ENCODE measurements around the gene IFFO2.
"Not testable (repeated sequence)": the region's sequence is repeated elsewhere in the genome, so short reads cannot be mapped to it uniquely, and the experiment has no call there.

The IFFO2 gene

DNA sequence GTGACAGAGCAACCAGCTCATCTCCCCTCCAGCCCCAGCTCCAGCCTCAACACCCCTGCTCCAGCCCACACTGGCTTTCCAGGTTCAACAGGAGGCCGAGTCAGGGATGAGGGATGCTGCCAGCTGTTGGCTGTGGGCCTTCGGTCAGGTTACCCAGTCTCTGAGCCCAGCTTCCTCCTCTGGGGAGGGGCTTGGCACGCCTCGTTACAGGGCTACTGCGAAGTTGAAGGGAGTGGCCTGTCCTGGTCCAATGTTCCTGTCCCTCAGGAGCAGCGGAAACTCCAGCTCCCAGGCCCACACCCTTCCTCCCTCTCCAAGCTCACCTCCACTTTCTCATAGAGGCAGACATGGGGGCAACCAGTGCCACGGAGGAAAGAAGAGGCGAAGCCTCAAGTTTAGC lies 81.9 kb downstream of the IFFO2 start:
- DNase-seq (ENCODE audit: low read depth in 2 of 2): no peak

DNA sequence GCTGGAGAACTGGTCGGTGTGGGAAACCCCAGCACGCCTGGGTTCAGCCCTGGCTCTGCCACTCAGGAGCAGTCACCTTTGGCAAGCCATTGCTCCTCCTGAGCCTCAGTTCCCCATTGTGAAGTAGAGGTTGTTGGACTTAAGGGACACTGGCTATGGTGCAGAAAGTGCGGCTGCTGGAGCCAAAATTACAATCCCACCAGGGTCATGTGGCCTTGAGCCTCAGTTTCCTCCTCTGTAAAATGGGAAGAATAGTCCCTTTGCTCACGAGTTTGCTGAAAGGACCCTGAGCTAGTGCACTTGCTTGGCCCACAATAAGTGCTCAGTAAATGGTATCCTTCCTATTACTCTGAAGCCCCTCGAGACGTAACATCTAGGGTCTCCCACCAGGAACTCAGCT lies 82.4 kb downstream of the IFFO2 start:
- no peak for DNase-seq (ENCODE audit: low read depth in 2 of 2)

DNA sequence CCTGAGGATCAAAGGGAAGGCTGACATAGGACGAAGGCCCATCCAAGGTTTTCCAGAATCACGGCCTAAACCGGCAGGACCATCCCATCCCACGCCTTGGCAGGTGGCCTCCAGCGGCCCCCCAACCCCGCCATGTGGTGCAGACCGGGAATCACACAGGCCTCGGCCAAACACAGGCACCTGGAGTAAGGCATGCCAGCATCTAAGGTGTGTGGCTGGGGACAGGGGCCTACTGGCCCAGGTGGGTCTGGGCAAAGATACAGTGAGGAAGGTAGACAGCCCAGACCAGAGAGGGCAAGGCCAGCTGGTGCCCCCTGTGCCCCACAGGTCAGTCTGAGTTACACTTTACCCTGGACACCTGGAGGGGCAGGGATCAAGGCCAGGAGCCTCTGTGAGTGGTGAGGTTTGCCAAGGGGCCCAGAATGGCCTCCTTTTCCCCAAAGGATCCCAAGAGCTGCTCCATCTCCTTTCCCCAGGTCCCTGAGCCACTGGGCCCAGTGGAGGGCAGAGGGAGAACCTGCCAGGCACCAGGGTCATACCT lies 84.3 kb downstream of the IFFO2 start:
- no peak for DNase-seq (ENCODE audit: low read depth in 2 of 2)

DNA sequence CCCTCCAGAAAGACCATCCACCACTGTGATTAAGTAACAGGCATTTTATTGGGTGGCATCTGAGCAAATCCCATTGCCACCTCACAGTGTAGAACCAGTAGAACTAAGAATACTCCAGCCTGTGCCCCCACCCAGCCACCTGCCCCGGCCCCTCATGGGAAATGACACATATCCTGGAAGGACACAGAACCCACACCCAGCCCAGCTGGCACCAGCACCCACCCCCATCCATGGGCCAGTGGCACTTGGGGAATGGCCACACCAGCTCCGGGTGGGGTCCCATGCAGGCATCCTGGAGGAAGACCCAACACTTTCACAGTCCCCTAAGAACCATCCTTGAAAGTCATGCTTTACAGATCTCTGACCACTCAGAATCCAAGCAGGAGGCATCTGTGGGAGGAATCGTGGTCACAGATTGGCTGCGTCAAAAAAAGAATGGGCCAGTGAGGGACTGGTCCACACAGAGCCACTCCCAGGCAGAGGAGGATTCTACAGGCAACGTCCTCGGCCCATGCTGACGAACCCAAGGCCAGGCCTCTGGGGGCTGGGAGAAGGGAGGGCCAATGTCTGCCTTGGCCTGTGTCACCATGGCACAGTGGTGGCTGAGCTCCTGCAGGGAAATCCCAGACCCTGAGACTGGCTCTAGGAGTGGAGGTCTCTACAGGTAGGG lies 84.9 kb downstream of the IFFO2 start:
- DNase-seq (ENCODE audit: low read depth in 2 of 2): no peak

DNA sequence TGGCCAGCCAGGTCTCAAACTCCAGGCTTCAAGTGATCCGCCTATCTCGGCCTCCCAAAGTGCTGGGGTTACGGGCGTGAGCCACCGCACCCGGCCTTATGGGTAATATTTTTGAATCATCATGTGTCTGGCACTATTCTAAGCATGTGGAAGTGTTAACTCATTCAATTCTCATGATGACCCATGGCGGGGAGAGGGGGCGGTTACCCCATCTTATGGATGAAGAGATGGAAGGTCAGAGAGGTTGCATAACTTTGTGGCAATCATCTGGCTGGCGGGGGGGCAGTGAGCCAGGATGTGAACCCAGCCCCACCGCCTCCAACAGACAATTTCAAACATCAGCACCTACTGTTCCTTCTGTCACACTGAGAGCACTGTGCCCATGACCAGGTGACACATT lies 85.5 kb downstream of the IFFO2 start:
- DNase-seq (ENCODE audit: low read depth in 2 of 2): no peak

DNA sequence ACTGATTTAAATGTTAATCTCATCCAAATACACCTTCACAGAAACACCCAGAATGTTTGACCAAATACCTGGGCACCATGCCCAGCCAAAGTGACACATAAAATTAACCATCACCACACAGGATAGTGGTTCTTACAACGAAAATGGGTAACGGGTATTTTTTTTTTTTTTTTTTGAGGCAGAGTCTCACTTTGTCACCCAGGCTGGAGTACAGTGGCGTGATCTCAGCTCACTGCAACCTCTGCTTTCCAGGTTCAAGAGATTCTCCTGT lies 85.9 kb downstream of the IFFO2 start:
- not testable (repeated sequence) for DNase-seq (ENCODE audit: low read depth in 2 of 2)

GRCh38 chr1:18869847-18870594 lies 86.5 kb downstream of the IFFO2 start:
- DNase-seq (ENCODE audit: low read depth in 2 of 2): no peak

- no peak for DNase-seq (ENCODE audit: low read depth in 2 of 2)
Observed at GRCh38 chr1:18868801-18869424, 87.6 kb downstream of the IFFO2 start.

GRCh38 chr1:18868354-18868753 lies 88.1 kb downstream of the IFFO2 start:
- DNase-seq (ENCODE audit: low read depth in 2 of 2): no peak

GRCh38 chr1:18866846-18867245 lies 89.6 kb downstream of the IFFO2 start:
- DNase-seq (ENCODE audit: low read depth in 2 of 2): no peak

DNA sequence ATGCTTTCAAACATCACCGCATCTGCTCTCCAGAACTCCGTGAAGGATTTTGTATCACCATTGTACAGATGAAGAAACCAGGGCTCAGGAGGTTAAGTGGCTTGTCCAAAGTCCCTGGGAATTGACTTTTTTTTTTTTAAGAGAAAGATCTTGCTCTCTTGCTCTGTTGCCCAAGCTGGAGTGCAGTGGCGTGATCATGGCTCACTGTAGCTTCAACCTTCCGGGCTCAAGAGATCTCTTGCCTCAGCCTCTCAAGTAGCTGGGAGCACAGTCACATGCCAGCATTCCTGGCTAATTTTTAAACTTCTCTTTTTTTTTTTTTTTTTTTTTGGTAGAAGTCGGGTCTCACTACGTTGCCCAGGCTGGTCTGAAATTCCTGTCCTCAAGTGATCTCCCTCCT lies 90.2 kb downstream of the IFFO2 start:
- DNase-seq (ENCODE audit: low read depth in 2 of 2): no peak

DNA sequence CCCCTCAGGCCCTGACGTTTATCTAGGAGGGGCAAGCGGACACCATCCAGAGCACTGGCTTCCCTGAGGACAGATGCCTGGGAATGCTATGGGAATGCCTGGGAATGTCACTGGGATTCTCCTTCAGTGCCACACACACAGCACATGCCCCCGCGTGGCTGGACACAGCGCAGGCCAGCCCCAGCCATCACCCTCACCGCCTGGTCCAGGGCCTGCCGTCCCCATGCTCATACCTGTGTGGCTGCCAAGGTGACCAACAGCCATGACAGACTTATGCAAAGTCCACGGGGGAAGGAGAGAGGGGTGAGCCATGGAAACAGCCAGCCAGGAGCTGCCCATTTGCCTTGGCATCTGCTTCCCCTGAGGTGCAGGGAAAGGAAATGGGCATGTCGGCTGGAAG lies 91.3 kb downstream of the IFFO2 start:
- no peak for DNase-seq (ENCODE audit: low read depth in 2 of 2)

GRCh38 chr1:18861590-18861989 lies 94.9 kb downstream of the IFFO2 start:
- DNase-seq (ENCODE audit: low read depth in 2 of 2): no peak

DNA sequence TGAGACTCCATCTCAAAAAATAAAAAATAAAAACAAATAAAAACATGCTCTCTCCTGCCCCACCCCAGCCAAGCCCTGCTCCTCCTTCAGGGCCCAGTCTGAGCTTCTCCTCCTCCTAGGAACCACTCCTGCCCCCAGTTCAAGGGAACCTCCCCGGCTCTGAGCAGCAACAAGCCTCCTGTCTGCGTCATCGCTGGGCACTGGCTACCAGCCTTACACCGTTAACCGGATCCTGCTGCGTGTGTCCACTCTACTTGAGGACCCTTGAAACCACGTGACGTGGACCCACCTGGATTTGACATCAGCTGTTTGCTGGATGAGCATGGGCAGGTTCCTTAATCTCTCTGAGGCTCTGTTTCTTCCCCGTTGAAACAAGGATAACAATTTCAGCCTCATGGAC lies 95.4 kb downstream of the IFFO2 start:
- no peak for DNase-seq (ENCODE audit: low read depth in 2 of 2)

GRCh38 chr1:18859560-18859959 lies 96.9 kb downstream of the IFFO2 start, which contains the start of gene TAS1R2:
Gene TAS1R2 (minus strand): TSS chr1:18859660. CDS start chr1:18859660, 0 bp downstream.
- no peak for DNase-seq (ENCODE audit: low read depth in 2 of 2)

GRCh38 chr1:18858070-18858688 lies 98.3 kb downstream of the IFFO2 start:
- no peak for DNase-seq (ENCODE audit: low read depth in 2 of 2)

DNA sequence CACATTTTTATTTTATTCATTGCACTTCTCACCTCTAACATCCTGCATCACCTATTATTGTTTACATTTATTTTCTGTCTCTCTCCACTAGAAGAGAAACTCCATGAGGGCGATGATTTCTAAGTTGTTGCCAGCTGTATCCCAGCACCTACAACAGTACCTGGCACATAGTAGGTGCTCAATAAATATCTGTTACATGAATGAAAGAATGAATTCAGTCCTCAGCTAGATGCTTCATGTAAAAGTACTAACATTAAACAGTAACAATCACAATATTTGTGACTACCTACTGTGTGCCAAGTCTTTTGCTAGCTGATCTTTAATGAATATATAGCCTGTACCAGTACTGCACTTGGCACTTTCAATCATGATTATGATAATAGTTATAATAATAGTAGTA lies 100.0 kb downstream of the IFFO2 start:
- no peak for DNase-seq (ENCODE audit: low read depth in 2 of 2)

GRCh38 chr1:18855573-18855972 lies 100.9 kb downstream of the IFFO2 start:
- no peak for DNase-seq (ENCODE audit: low read depth in 2 of 2)

DNA sequence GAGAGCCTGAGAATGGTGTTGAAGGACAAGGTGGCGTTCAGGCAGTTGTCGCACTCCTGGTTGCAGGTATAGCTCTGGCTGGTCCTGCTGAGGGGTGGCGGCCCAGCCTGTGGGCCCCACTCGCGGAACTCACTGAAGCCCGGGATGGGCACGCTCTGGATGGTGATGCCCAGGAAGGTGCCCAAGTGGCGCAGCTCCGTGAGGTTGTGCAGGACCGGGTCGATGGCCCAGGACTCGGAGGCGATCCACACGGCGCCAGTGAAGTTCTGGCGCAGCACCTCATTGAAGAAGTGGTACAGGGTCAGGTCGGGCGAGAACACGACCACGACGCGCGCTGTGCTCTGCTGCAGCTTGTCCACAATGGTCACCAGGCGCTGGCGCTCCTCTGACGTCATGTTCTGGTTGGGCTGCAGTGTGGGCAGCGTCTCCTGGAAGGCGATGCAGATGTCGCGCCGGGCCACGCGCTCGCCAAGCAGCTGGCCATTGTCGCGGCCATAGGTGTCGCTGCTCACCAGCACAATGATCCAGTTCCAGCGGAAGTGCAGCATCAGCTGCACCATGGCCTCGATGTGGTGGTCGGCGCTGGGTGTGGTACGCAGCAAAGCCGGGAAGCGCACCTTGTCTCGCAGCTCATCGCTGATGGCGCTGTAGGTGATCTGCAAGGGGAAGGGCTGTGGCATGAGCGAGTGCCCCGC lies 102.0 kb downstream of the IFFO2 start:
- no peak for DNase-seq (ENCODE audit: low read depth in 2 of 2)
